AG04449 (cell line): ENCODE measurements around the gene ISOC2.
A peak's percentile ranks its signal among the peaks of the same experiment; 100 is the strongest.

Experiments
- CTCF ChIA-PET: fragments of 350-600 bp; formaldehyde crosslinking; extraction: SDS; loops from one replicate; lab custom pipeline; 2021; ENCODE audit warnings: antibody characterized with exemption; lab: Yijun Ruan, JAX
- POLR2A ChIA-PET: fragments of 400-600, 350-600 bp; formaldehyde crosslinking; extraction: SDS; loops from one replicate; lab custom pipeline; 2020; ENCODE audit warnings: antibody characterized with exemption, inconsistent platforms; lab: Yijun Ruan, JAX
- DNase-seq: peaks from one replicate; pipeline ENCODE4 v3.0.0-alpha.2; 2010; ENCODE audit warnings: low read depth, low spot score
- H3K4me3 ChIP-seq: 2 replicates; pipeline ENCODE4 v1.5.1; 2011; ENCODE audit warnings: low read depth, mild to moderate bottlenecking, control low read depth, low read length
- CTCF ChIP-seq: IDR thresholded peaks from one replicate; pipeline ENCODE4 v1.5.1; 2011; ENCODE audit warnings: mild to moderate bottlenecking, moderate library complexity, low read length, control low read depth, inconsistent platforms; ENCODE audit not compliant: insufficient read depth; ENCODE audit errors: missing control alignments

Gene ISOC2

GRCh38 chr19:55495646-55496349 lies 34.4 kb upstream of the ISOC2 start:
- CTCF ChIA-PET: interaction anchor here (1.0 to 17.6 kb wide), 4 partner anchors 8 to 137 kb away, joined by 3 to 173 read pairs (median 84); no protein-coding TSS in a partner anchor
- DNase-seq: no peak
- POLR2A ChIA-PET: interaction anchor here (0.8 to 2.7 kb wide), 4 partner anchors 8 to 103 kb away, joined by 3 to 10 read pairs (median 4); partner anchors contain the start of genes FIZ1 and ZNF628
- H3K4me3 ChIP-seq: no peak overlapping the region
- TF ChIP-seq CTCF: no peak

GRCh38 chr19:55494172-55494761 lies 32.8 kb upstream of the ISOC2 start:
- CTCF ChIA-PET: interaction anchor here (0.8 to 17.6 kb wide), 7 partner anchors 8 to 130 kb away, joined by 3 to 173 read pairs (median 4); partner anchors contain the start of gene ZNF784
- DNase-seq: no peak
- TF ChIP-seq CTCF: no peak
- POLR2A ChIA-PET: interaction anchor here (0.7 to 2.7 kb wide), 3 partner anchors 10 to 127 kb away, joined by 3 to 10 read pairs (median 8); partner anchors contain the start of gene ZNF628
- peak overlapping the region; percentile 51 for H3K4me3 ChIP-seq

GRCh38 chr19:55493645-55494171 lies 32.3 kb upstream of the ISOC2 start:
- peak overlapping the region; percentile 51 for H3K4me3 ChIP-seq

GRCh38 chr19:55493052-55493644 lies 31.7 kb upstream of the ISOC2 start:
- peak overlapping the region; percentile 51 for H3K4me3 ChIP-seq
- ChIA-PET POLR2A (interaction anchor here (2.0 to 2.7 kb wide), 2 partner anchors 11 to 17 kb away, joined by 8 to 10 read pairs; partner anchors contain the start of gene ZNF628), CTCF (interaction anchor here (1.4 to 17.6 kb wide), 4 partner anchors 8 to 114 kb away, joined by 4 to 173 read pairs (median 84); no protein-coding TSS in a partner anchor)
- TF ChIP-seq CTCF: no peak
- no peak for DNase-seq

More at GRCh38 chr19:55493645-55494171, 32.3 kb upstream of the ISOC2 start:
- TF ChIP-seq CTCF: no peak
- DNase-seq: no peak
- ChIA-PET POLR2A (interaction anchor here (2.0 to 2.7 kb wide), 2 partner anchors 10 to 17 kb away, joined by 8 to 10 read pairs; partner anchors contain the start of gene ZNF628), CTCF (interaction anchor here (1.4 to 17.6 kb wide), 4 partner anchors 7 to 113 kb away, joined by 3 to 173 read pairs (median 84); no protein-coding TSS in a partner anchor)

GRCh38 chr19:55492362-55492944 lies 31.0 kb upstream of the ISOC2 start:
- H3K4me3 ChIP-seq: no peak overlapping the region
- TF ChIP-seq CTCF: no peak
- ChIA-PET CTCF (interaction anchor here (1.4 to 17.6 kb wide), 4 partner anchors 9 to 114 kb away, joined by 4 to 173 read pairs (median 84); partner anchors contain the start of gene ZNF865), POLR2A (interaction anchor here (2.0 kb wide), 1 partner anchor 12 kb away, joined by 8 read pairs; no protein-coding TSS in a partner anchor)
- no peak for DNase-seq
